Ishikawa (cell line): ENCODE measurements around the gene UST.

ENCODE experiments used
- CEBPB ChIP-seq: IDR thresholded peaks from 2 replicates; pipeline ENCODE4 v1.6.1; 2012
- CREB1 ChIP-seq: IDR thresholded peaks from 2 replicates; pipeline ENCODE4 v1.6.1; 2012; ENCODE audit warnings: low read depth
- EGR1 ChIP-seq: IDR thresholded peaks from 2 replicates; pipeline ENCODE4 v1.6.1; 2012
- EP300 ChIP-seq: IDR thresholded peaks from 2 replicates; pipeline ENCODE4 v1.6.1; 2012; ENCODE audit warnings: borderline replicate concordance
- FOXM1 ChIP-seq: IDR thresholded peaks from 2 replicates; pipeline ENCODE4 v1.6.1; 2012; ENCODE audit warnings: low read depth, borderline replicate concordance
- NFIC ChIP-seq: IDR thresholded peaks from 2 replicates; pipeline ENCODE4 v1.6.1; 2012
- RAD21 ChIP-seq: IDR thresholded peaks from 2 replicates; pipeline ENCODE4 v1.6.1; 2012; ENCODE audit warnings: low read depth
- TAF1 ChIP-seq: IDR thresholded peaks from 2 replicates; pipeline ENCODE4 v1.6.1; 2012; ENCODE audit warnings: low read depth, mild to moderate bottlenecking
- TCF12 ChIP-seq: IDR thresholded peaks from 2 replicates; pipeline ENCODE4 v1.6.1; 2012; ENCODE audit warnings: low read depth
- TEAD4 ChIP-seq: IDR thresholded peaks from 2 replicates; pipeline ENCODE4 v1.6.1; 2012
- YY1 ChIP-seq: IDR thresholded peaks from 2 replicates; pipeline ENCODE4 v1.6.1; 2012; ENCODE audit warnings: low read depth
- ZBTB7A ChIP-seq: IDR thresholded peaks from 2 replicates; pipeline ENCODE4 v1.6.1; 2012; ENCODE audit warnings: low read depth
- TF ChIP-seq, protein P1 (sequence below): IDR thresholded peaks from 2 replicates; pipeline ENCODE4 v1.6.1; 2012
- TF ChIP-seq, protein P2 (sequence below): IDR thresholded peaks from 2 replicates; pipeline ENCODE4 v1.6.1; 2012; ENCODE audit warnings: low read depth, mild to moderate bottlenecking
- TF ChIP-seq, protein P3 (sequence below): IDR thresholded peaks from 2 replicates; pipeline ENCODE4 v1.6.1; 2012

UST gene

DNA sequence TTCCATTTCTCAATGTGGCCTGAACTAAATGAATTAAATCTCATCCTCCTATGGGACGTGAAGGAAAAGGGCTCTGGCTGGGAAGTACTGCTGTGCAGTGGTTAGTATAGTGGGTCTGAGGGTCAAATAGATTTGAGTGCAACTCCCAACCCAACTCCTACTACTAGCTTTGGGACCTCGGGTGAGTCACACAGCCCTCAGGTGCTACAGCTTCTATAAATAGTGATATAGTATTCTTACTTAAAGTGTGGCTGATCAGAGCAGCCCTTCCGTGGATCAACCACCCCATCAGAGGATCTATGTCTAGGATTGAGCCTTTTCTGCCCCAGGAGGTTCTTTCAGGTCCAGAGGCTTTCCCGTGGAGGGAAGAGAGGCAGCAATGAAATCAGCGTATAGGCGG, 904 bp upstream of the UST start:
- TF ChIP-seq RAD21 (no peak), EGR1 (no peak), TEAD4 (no peak), EP300 (no peak), TAF1 (no peak), CREB1 (no peak), NFIC (no peak), TCF12 (no peak), CEBPB (no peak), YY1 (no peak), FOXM1 (no peak), ZBTB7A (no peak)
- TF ChIP-seq, protein P1, sequence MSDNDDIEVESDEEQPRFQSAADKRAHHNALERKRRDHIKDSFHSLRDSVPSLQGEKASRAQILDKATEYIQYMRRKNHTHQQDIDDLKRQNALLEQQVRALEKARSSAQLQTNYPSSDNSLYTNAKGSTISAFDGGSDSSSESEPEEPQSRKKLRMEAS, result no peak
- TF ChIP-seq, protein P2, sequence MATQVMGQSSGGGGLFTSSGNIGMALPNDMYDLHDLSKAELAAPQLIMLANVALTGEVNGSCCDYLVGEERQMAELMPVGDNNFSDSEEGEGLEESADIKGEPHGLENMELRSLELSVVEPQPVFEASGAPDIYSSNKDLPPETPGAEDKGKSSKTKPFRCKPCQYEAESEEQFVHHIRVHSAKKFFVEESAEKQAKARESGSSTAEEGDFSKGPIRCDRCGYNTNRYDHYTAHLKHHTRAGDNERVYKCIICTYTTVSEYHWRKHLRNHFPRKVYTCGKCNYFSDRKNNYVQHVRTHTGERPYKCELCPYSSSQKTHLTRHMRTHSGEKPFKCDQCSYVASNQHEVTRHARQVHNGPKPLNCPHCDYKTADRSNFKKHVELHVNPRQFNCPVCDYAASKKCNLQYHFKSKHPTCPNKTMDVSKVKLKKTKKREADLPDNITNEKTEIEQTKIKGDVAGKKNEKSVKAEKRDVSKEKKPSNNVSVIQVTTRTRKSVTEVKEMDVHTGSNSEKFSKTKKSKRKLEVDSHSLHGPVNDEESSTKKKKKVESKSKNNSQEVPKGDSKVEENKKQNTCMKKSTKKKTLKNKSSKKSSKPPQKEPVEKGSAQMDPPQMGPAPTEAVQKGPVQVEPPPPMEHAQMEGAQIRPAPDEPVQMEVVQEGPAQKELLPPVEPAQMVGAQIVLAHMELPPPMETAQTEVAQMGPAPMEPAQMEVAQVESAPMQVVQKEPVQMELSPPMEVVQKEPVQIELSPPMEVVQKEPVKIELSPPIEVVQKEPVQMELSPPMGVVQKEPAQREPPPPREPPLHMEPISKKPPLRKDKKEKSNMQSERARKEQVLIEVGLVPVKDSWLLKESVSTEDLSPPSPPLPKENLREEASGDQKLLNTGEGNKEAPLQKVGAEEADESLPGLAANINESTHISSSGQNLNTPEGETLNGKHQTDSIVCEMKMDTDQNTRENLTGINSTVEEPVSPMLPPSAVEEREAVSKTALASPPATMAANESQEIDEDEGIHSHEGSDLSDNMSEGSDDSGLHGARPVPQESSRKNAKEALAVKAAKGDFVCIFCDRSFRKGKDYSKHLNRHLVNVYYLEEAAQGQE, result no peak
- TF ChIP-seq, protein P3, sequence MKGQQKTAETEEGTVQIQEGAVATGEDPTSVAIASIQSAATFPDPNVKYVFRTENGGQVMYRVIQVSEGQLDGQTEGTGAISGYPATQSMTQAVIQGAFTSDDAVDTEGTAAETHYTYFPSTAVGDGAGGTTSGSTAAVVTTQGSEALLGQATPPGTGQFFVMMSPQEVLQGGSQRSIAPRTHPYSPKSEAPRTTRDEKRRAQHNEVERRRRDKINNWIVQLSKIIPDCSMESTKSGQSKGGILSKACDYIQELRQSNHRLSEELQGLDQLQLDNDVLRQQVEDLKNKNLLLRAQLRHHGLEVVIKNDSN, result no peak

DNA sequence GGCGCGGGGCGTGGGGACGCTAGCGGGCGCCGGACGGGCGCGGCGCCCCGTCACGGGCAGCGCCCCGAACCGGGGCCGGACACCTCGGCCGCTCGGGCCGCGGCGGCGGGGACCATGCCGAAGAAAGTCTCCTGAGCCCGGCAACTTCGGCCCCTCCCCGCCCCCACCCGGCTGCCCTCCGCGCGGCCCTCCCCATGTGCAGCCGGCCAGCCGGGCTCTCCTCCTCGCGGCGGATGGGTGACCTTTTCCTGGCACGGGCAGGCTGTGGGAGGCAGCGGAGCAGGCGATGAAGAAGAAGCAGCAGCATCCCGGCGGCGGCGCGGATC, 278 bp downstream of the UST start:
- TF ChIP-seq ZBTB7A (0 out of 2 replicates have a peak, but pooled peaks have one; percentile 34), NFIC (no peak)

DNA sequence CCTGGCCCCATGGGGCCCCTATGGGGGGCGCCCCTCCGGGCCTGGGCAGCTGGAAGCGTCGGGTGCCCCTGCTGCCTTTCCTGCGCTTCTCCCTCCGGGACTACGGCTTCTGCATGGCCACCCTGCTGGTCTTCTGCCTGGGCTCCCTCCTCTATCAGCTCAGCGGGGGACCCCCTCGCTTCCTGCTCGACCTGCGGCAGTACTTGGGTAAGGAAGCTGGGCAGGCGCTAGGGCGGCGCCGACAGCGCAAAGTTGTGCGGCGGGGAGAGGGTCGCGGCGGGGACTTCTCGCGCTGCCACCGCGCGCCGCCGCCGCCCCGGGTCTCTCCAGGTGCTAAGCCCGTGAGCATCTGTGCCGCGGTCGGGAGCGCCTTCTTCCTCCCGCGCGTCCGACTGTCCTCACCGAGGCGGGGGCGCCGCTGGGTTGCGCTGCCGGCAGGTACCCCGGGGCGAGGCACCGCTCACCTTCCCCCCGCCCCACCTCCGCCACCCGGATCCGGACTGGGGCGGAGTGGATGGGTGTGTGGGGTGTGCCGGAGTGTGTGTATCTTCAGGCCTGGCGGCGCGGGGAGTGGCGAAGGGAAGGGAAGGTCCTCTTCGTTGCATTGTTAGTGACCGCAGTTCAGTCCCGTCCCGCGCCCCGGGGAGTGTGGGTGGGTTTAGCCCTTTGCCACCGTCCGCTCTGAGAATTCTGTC, 788 bp downstream of the UST start:
- TF ChIP-seq ZBTB7A (peak; percentile 77), TCF12 (0 out of 2 replicates have a peak, but pooled peaks have one; percentile 18)
- TF ChIP-seq, protein P1, result no peak

DNA sequence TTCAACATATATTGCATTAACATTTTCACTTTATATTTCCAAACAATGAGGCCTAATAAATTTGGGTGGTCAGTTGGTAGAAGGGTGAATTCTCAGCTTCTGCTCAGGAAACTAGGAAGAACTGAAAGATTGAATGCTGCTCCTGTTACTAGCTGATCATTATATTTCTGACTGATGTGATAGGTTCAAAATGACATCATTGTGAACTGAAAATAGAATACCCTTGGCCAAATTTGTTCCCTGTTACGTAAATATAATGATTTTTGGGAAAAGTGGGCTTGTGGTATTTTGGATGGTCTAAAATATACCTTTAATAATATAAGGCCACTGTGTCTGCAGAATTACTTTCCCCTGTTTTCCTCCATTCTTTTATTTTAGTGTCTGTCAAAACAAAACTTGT, 2.8 kb downstream of the UST start:
- TF ChIP-seq, protein P3, result no peak
- TF ChIP-seq TCF12 (no peak), CEBPB (no peak), TAF1 (no peak), FOXM1 (no peak), RAD21 (no peak), NFIC (no peak), EP300 (no peak), ZBTB7A (no peak), CREB1 (no peak), EGR1 (no peak), TEAD4 (no peak)
- TF ChIP-seq, protein P2, result no peak

DNA sequence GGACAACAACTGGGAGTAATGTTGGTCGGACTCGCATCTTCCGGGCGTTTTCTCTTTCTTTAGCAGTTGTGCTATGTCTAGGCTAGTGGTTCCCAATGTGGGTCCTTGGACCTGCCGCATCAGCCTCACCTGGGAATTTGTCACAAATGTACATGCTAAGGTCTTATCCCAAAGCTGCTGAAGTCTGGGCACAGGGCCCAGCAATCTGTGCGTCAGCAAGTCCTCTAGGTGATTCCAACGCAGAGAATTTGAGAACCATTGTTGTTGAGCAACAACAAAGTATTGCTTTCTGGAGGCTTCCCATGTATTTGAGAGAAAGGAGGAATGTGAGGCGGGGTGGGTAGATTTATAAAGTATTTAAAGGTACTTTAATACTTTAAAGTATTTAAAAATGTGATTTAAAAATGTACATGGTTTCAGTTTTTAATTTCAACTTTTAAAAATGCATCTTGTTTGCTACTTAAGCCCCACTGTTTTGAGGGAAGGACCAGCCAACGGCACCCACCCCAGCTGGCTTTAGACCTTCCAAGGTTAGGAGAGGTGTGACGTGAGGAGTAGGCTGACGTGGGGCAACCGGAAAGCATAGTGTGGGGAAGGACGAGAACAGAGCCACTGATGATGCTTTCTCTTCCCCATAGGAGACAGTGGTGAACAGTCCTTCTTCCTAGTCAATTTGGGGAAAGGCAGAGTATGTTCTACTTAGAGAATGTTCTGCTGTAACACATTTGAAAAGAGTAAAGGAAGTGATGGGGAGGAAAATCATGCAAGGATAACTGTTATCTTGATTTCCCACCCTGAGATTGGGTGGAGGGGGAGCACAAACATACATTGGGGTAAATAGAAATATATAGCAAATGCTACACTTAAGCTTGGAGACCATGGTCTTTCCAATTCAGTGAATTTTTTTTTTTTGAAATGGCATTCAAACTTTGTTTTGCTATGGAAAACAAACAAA, 4.3 kb downstream of the UST start:
- TF ChIP-seq CREB1, result no peak
- no peak for TF ChIP-seq FOXM1
- TF ChIP-seq YY1, result no peak
- no peak for TF ChIP-seq EGR1
- TF ChIP-seq TCF12, result no peak
- no peak for TF ChIP-seq TAF1
- TF ChIP-seq, protein P3, result no peak
- no peak for TF ChIP-seq ZBTB7A
- no peak for TF ChIP-seq TEAD4
- TF ChIP-seq NFIC, result no peak
- TF ChIP-seq, protein P2, result no peak
- TF ChIP-seq, protein P1, result no peak
